HFFc6 (cell line): ENCODE results near the gene ATP2B1. TPM values are rescaled to one million over a fixed set of nuclear protein-coding genes. Genes with fewer than 3 reads are reported as not detected.

ENCODE experiments used
- DNase-seq: peaks from one replicate; pipeline ENCODE4 v3.0.0-alpha.2; 2018
- H3K27ac Mint-ChIP-seq: 2 replicates; pipeline ENCODE4 v1.8.0; 2020; ENCODE audit warnings: mild to moderate bottlenecking, mixed read lengths
- H3K27me3 Mint-ChIP-seq: 2 replicates; pipeline ENCODE4 v1.8.0; 2021; ENCODE audit warnings: mild to moderate bottlenecking, moderate library complexity, mixed read lengths; ENCODE audit not compliant: insufficient read depth
- H3K36me3 Mint-ChIP-seq: 2 replicates; pipeline ENCODE4 v1.8.0; 2021; ENCODE audit warnings: low read depth, mixed read lengths
- H3K4me1 Mint-ChIP-seq: 2 replicates; pipeline ENCODE4 v1.8.0; 2020; ENCODE audit warnings: low read depth, mixed read lengths
- H3K4me3 Mint-ChIP-seq: 2 replicates; pipeline ENCODE4 v1.8.0; 2020; ENCODE audit warnings: mild to moderate bottlenecking, moderate library complexity, mixed read lengths
- H3K9me3 Mint-ChIP-seq: 2 replicates; pipeline ENCODE4 v1.8.0; 2020; ENCODE audit warnings: mild to moderate bottlenecking, mixed read lengths
- total RNA-seq, 6 experiments: library from RNA; stranded (reverse); fragmentation: NEBNext Ultra II Directional; extraction: Animal tissue kit (Norgen Biotek cat#: 25700); gene quantifications; 2 replicates in 1 of 6; 3 replicates in 5 of 6; pipeline ENCODE4 v1.2.3, GENCODE V29; 2021
- TF ChIP-seq, protein P1 (sequence below): fragments of 200-600 bp; sonication (generic); IDR thresholded peaks from 2 replicates; pipeline ENCODE4 v1.5.0; 2021; ENCODE audit warnings: antibody characterized with exemption, mild to moderate bottlenecking

ATP2B1 gene
- total RNA-seq, 6 experiments from 2014 or later: 45.3 to 67.6 (median 53.4) TPM

DNA sequence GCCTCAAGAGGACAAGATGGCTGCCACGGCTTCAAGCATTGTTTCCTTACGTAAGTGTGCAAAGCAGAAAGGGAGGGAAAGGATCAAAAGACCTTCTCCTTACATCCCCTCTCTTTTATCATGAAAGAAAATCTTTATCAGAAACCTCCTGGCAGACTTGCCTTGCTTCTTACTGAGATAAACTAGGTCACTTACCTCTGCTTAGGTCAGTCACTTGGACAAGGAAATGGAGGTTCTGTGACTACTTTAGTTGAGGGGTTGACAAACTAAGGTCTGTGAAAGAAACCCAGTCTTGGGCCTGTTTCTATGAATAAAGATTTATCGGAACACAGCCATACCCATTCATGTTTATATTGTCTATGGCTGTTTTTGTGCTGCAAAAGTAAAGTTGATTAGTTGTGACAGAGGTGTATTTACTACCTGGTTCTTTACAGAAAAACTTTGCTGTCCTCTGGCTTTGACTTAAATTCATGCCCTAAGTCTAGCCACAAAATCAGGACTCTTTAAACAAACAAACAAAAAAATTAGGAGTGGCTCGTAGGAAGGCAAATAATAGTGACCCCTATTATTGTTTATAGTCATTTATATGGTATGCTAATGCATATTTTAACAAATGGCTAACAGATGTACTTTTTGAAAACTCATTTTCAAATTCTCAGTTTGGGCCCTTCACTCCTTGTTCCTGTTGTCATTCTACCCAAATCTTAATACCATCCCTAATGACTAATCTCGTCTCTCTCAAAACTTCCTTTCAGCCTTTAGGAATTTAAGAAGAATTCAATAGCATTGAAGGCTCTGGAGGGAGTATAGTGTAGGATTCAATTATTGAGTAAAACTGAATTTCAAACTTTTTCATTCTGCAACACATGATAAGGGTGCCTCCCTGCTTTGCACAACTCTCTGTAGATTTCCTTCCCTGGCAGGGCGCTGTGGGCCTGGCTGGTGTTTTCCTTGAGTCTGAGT lies 42.0 kb upstream of the ATP2B1 start:
- 0 out of 2 replicates have a peak, but pooled peaks cover 5% of the 10 kb centered on the region for H3K36me3 Mint-ChIP-seq
- H3K27ac Mint-ChIP-seq: peak overlapping the region; percentile 81
- H3K4me3 Mint-ChIP-seq: peak overlapping the region; percentile 42; the same call in 1 of the 2 replicates
- no peaks in the 10 kb centered on the region for H3K9me3 Mint-ChIP-seq
- peaks cover 38% of the 10 kb centered on the region for H3K4me1 Mint-ChIP-seq
- peak; percentile 73 for DNase-seq
- TF ChIP-seq, protein P1, sequence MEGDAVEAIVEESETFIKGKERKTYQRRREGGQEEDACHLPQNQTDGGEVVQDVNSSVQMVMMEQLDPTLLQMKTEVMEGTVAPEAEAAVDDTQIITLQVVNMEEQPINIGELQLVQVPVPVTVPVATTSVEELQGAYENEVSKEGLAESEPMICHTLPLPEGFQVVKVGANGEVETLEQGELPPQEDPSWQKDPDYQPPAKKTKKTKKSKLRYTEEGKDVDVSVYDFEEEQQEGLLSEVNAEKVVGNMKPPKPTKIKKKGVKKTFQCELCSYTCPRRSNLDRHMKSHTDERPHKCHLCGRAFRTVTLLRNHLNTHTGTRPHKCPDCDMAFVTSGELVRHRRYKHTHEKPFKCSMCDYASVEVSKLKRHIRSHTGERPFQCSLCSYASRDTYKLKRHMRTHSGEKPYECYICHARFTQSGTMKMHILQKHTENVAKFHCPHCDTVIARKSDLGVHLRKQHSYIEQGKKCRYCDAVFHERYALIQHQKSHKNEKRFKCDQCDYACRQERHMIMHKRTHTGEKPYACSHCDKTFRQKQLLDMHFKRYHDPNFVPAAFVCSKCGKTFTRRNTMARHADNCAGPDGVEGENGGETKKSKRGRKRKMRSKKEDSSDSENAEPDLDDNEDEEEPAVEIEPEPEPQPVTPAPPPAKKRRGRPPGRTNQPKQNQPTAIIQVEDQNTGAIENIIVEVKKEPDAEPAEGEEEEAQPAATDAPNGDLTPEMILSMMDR: no peak
- H3K27me3 Mint-ChIP-seq: no peaks in the 10 kb centered on the region; the same call in 1 of the 2 replicates

DNA sequence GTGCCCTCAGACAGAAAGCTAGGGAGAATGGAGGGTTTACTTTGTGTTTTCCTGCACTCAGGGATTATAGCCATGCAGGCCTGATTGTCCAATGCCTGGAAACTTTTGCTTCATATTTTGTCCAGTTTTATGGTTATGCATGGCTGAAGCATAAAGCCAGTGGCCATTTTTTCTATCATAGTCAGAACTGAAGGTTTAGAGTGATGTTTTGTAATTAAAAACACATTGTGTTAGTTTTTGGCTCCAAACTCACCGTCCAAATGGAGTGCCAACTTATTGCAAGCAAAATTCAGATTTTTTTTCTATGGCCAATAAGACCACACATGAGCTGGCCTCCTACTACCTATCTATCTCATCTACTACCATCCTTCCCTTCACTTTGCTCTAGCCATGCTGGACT lies 40.2 kb upstream of the ATP2B1 start:
- Mint-ChIP-seq H3K36me3 (0 out of 2 replicates have a peak, but pooled peaks cover 5% of the 10 kb centered on the region), H3K27me3 (no peaks in the 10 kb centered on the region; the same call in 1 of the 2 replicates), H3K4me1 (peaks cover 38% of the 10 kb centered on the region)

GRCh38 chr12:89745286-89745685 lies 36.6 kb upstream of the ATP2B1 start:
- peaks cover 12% of the 10 kb centered on the region for H3K4me1 Mint-ChIP-seq
- H3K27me3 Mint-ChIP-seq: no peaks in the 10 kb centered on the region; the same call in 1 of the 2 replicates
- no peak for DNase-seq
- no peak overlapping the region for H3K4me3 Mint-ChIP-seq
- TF ChIP-seq, protein P1: no peak
- peaks cover 21% of the 10 kb centered on the region for H3K9me3 Mint-ChIP-seq
- H3K36me3 Mint-ChIP-seq: peaks cover 33% of the 10 kb centered on the region
- no peak overlapping the region for H3K27ac Mint-ChIP-seq

More for the DNA sequence above, 40.2 kb upstream of the ATP2B1 start:
- no peak for DNase-seq
- H3K4me3 Mint-ChIP-seq: no peak overlapping the region
- TF ChIP-seq, protein P1: no peak
- no peaks in the 10 kb centered on the region for H3K9me3 Mint-ChIP-seq
- 0 out of 2 replicates have a peak overlapping the region, but pooled peaks have one; percentile 4 for H3K27ac Mint-ChIP-seq

DNA sequence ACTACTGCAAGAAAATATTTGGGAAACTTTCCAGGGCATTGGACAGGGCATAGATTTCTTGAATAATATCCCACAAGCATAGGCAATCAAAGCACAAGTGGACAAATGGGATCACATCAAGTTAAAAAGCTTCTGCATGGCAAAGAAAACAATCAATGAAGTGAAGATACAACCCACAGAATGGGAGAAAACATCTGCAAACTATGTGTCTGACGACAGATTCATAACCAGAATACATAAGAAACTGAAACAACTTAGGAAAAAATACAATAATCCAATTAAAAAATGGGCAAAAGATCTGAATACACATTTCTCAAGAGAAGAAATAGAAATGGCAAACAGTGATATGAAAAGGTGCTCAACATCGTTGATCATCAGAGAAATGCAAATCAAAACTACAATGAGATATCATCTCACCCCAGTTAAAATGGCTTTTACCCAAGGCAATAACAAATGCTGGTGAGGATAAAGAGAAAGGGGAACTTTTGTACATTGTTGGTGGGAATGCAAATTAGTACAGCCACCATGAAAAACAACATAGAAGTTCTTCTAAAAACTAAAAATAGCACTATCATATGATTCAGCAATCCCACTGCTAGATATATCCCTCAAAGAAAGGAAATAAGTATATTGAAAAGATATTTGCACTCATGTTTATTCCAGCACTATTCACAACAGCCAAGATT lies 33.8 kb upstream of the ATP2B1 start:
- H3K36me3 Mint-ChIP-seq: peaks cover 48% of the 10 kb centered on the region
- peaks cover 5% of the 10 kb centered on the region; the same call in 1 of the 2 replicates for H3K4me1 Mint-ChIP-seq
- H3K27ac Mint-ChIP-seq: no peak overlapping the region
- H3K4me3 Mint-ChIP-seq: no peak overlapping the region
- peaks cover 37% of the 10 kb centered on the region for H3K9me3 Mint-ChIP-seq
- TF ChIP-seq, protein P1: no peak
- DNase-seq: no peak
- no peaks in the 10 kb centered on the region for H3K27me3 Mint-ChIP-seq

GRCh38 chr12:89740943-89741342 lies 32.3 kb upstream of the ATP2B1 start:
- DNase-seq: no peak
- Mint-ChIP-seq H3K9me3 (peaks cover 43% of the 10 kb centered on the region), H3K4me3 (no peak overlapping the region), H3K4me1 (peaks cover 8% of the 10 kb centered on the region), H3K36me3 (peaks cover 53% of the 10 kb centered on the region), H3K27ac (no peak overlapping the region), H3K27me3 (no peaks in the 10 kb centered on the region)
- TF ChIP-seq, protein P1: no peak
